ENCODE data around the gene TNFRSF8. TPM values are rescaled to one million over a fixed set of nuclear protein-coding genes. Genes with fewer than 3 reads are reported as not detected.

Gene TNFRSF8
- total RNA-seq = not detected

DNA sequence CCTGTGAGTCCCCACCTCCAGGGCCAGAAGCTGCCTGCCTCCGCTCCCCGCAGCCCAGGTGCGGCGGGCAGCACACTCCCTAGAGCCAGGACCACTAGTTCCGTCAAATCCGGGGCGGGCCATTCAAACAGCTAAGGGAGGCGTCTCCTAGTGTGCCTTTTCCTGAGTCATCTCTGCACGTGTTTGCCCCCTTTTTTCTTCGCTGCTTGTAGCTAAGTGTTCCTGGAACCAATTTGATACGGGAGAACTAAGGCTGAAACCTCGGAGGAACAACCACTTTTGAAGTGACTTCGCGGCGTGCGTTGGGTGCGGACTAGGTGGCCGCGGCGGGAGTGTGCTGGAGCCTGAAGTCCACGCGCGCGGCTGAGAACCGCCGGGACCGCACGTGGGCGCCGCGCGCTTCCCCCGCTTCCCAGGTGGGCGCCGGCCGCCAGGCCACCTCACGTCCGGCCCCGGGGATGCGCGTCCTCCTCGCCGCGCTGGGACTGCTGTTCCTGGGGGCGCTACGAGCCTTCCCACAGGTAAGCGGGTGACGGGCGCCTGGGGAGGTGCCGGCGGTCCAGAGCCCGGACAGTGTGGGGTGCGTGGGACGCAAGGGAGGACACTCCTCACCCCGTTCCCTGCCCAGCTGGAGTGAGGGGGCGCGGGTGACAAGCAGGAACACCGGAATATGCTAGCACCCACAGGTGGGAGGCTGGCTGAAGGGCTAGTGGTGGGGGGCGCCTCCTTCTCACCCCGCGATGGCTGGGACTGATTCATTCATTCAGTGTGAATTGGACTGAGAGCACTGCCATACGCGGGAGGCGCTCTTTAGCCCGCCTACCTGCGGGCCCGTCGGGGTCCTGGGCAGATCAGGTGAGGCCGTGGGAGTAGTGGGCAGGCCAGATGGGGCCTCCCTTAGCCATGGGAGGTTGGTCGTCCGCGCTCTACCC, at the start of gene TNFRSF8:
Gene TNFRSF8 (plus strand): TSS at position 163 of the 932 bp plus-strand sequence. CDS start 296 bp downstream, at position 459.
- WGBS, 2 donors = 3 to 5% methylated on average over 21 to 32 of the region's 72 CpGs
- no peaks in the 10 kb centered on the region for H3K36me3 ChIP-seq
- intact Hi-C loops (cut with DNase I) = no loop called here
- no peak within 1 kb of the TSS for H3K4me3 ChIP-seq (replicated peaks in 1 of 3)
- peaks cover 6 to 10% of the 10 kb centered on the region in 2 donors for H3K4me1 ChIP-seq
- no peak for DNase-seq
- no peaks in the 10 kb centered on the region for H3K9me3 ChIP-seq
- TF ChIP-seq, protein P1, sequence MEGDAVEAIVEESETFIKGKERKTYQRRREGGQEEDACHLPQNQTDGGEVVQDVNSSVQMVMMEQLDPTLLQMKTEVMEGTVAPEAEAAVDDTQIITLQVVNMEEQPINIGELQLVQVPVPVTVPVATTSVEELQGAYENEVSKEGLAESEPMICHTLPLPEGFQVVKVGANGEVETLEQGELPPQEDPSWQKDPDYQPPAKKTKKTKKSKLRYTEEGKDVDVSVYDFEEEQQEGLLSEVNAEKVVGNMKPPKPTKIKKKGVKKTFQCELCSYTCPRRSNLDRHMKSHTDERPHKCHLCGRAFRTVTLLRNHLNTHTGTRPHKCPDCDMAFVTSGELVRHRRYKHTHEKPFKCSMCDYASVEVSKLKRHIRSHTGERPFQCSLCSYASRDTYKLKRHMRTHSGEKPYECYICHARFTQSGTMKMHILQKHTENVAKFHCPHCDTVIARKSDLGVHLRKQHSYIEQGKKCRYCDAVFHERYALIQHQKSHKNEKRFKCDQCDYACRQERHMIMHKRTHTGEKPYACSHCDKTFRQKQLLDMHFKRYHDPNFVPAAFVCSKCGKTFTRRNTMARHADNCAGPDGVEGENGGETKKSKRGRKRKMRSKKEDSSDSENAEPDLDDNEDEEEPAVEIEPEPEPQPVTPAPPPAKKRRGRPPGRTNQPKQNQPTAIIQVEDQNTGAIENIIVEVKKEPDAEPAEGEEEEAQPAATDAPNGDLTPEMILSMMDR (IDR thresholded peaks at IDR 0.05) = no peak
- no peak for TF ChIP-seq POLR2A (IDR thresholded peaks at IDR 0.05)
- peaks cover 17% of the 10 kb centered on the region for H3K27me3 ChIP-seq
- no peak within 1 kb of the TSS for H3K27ac ChIP-seq

DNA sequence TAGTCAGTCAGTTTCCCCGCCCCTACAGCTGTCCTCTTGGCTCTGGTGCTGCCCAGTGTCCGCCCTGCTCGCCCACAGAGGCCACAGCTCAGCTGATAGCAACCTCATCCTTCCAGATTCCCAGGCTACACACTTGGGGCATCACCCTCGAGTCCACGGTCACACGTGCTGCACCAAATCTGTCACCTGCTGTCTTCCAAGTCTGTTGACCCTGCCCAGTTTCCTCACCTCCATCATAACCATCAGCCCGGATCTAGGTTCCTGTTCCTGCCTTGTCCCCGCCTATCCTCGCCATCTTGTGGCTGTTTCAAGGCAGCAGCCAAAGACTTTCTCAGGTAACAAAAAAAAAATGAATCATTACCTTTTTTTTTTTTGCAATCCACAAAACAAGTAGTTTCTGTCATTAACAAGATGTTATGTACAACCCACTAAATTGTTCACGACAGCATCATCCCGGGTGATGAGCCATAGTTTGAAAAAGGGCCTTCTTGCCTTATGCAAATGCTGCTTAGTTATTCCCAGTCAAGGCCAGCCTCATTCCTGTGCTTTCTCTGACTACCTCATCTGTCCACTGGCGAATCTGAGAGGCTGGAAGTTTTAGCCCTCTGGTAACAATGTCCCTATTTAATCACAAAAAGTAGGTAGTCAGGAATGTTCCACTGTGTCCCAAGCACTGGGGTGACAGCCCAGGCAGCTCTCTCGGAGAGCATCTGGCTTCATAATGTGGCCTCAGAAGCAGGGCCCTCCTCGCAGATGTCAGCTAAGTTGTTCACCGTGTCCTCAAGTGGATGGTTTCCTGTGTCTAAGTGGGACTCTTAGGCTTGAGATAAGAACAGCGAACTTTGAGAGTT, 48.7 kb upstream of the TNFRSF8 start:
- TF ChIP-seq, protein P1 (IDR thresholded peaks at IDR 0.05) = peak in 1 of 6 experiments; percentile 23
- TF ChIP-seq POLR2A (IDR thresholded peaks at IDR 0.05) = peak in 1 of 2 donors; percentile 34
- Histone ChIP-seq H3K4me1 (peaks cover 0 to 20% of the 10 kb centered on the region in 2 donors), H3K36me3 (peaks cover 31 to 36% of the 10 kb centered on the region in 2 donors), H3K9me3 (no peaks in the 10 kb centered on the region), H3K27me3 (no peaks in the 10 kb centered on the region), H3K4me3 (replicated peaks in 1 of 3) (no peak overlapping the region), H3K27ac (peak overlapping the region; percentile 52 to 87 (median 73))
- WGBS, 2 donors = 65 to 69% methylated on average over 16 of the region's 16 CpGs
- intact Hi-C loops (cut with DNase I) = no loop called here
- peak; percentile 77 to 78 for DNase-seq

DNA sequence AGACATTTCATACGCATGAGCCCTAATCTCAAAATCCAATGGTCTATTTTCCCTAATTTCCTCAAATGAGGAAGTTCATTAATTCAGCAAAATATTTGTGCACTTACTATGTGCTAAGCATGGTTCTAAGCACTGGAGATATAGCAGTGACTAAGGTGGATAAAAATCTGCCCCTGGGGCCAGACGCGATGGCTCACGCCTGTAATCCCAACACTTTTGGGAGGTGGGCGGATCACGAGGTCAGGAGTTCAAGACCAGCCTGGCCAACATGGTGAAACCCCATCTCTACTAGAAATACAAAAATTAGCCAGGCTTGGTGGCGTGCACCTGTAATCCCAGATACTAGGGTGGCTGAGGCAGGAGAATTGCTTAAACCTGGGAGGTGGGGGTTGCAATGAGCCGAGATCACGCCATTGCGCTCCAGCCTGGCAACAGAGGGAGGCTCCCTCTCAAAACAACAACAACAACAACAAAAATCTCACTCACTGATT, 48.1 kb upstream of the TNFRSF8 start:
- Histone ChIP-seq H3K27me3 (no peaks in the 10 kb centered on the region), H3K9me3 (no peaks in the 10 kb centered on the region), H3K4me3 (replicated peaks in 1 of 3) (no peak overlapping the region), H3K4me1 (peaks cover 0 to 23% of the 10 kb centered on the region in 2 donors), H3K36me3 (peaks cover 24 to 29% of the 10 kb centered on the region in 2 donors), H3K27ac (peak overlapping the region; percentile 52 to 87 (median 73))
- no peak for TF ChIP-seq POLR2A (IDR thresholded peaks at IDR 0.05)
- TF ChIP-seq, protein P1 (IDR thresholded peaks at IDR 0.05) = no peak
- DNase-seq = no peak
- intact Hi-C loops (cut with DNase I) = no loop called here
- WGBS, 2 donors = 76 to 86% methylated on average over 10 of the region's 10 CpGs

DNA sequence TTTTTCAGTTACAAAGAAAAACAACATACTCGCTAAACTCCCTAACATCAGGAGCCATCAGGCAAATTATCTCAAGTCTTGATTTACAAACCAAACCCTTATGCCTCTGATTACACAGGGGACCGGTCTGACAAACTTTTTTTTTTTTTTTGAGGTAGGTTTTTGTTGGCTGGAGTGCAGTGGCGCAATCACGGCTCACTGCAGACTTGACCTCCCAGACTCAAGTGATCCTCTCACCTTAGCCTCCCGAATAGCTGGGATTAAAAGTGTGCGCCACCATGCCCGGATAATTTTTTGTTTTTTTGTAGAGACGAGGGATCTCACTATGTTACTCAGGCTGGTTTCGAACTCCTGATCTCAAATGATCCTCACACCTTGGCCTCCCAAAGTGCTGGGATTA, 47.6 kb upstream of the TNFRSF8 start:
- intact Hi-C loops (cut with DNase I) = no loop called here

DNA sequence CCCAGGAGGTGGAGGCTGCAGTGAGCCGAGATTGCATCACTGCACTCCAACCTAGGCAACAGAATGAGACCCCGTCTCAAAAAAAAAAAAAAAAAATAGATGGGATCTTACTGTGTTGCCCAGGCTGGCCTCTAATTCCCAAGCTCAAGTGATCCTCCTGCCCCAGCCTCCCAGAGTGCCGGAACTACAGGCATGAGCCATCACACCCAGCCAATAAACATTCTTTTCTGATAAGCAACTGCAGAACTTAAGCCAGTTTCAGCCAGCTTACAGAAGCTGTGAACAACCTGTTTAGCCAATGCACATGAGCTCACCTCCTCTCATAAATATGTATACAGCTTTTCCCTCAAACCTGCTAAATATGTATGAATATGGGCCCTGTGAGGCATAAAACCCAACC, 46.9 kb upstream of the TNFRSF8 start:
- no peak for DNase-seq
- no peaks in the 10 kb centered on the region for H3K9me3 ChIP-seq
- intact Hi-C loops (cut with DNase I) = no loop called here

More for the DNA sequence above, 47.6 kb upstream of the TNFRSF8 start:
- H3K27me3 ChIP-seq = no peaks in the 10 kb centered on the region
- peak overlapping the region; percentile 52 to 87 (median 73) for H3K27ac ChIP-seq
- H3K4me3 ChIP-seq (replicated peaks in 1 of 3) = no peak overlapping the region
- H3K9me3 ChIP-seq = no peaks in the 10 kb centered on the region
- peaks cover 19 to 24% of the 10 kb centered on the region in 2 donors for H3K36me3 ChIP-seq
- peak in 1 of 2 donors; percentile 10 for DNase-seq
- 78 to 83% methylated on average over 9 of the region's 9 CpGs for WGBS, 2 donors
- no peak for TF ChIP-seq POLR2A (IDR thresholded peaks at IDR 0.05)
- peaks cover 0 to 27% of the 10 kb centered on the region in 2 donors for H3K4me1 ChIP-seq

More for the DNA sequence above, 46.9 kb upstream of the TNFRSF8 start:
- Histone ChIP-seq H3K27me3 (no peaks in the 10 kb centered on the region), H3K4me3 (replicated peaks in 1 of 3) (no peak overlapping the region), H3K4me1 (peaks cover 0 to 32% of the 10 kb centered on the region in 2 donors), H3K27ac (no peak overlapping the region), H3K36me3 (peaks cover 12 to 18% of the 10 kb centered on the region in 2 donors)
- TF ChIP-seq, protein P1 (IDR thresholded peaks at IDR 0.05) = no peak
- no peak for TF ChIP-seq POLR2A (IDR thresholded peaks at IDR 0.05)
- WGBS, 2 donors = 85 to 92% methylated on average over 3 of the region's 3 CpGs

All from thyroid gland (tissue), 4 donors.